GM12878 (cell line): ENCODE results near the gene WDFY3. TPM values are rescaled to one million over a fixed set of nuclear protein-coding genes. Genes with fewer than 3 reads are reported as not detected.

Source experiments
- ATAC-seq: fragments of 200-7000 bp; cut with Tn5 transposase; 3 replicates; pipeline ENCODE4 v1.9.1; 2020; ENCODE audit warnings: mild to moderate bottlenecking, moderate library complexity
- BruUV-seq: library from RNA; stranded (reverse); fragments of 400-500 nt; replicated peaks from 2 replicates; lab custom pipeline; 2021; lab: Mats Ljungman, UMichigan
- CTCF ChIA-PET: fragments of 300-600 bp; sonication (Branson Sonifier 250); formaldehyde crosslinking; extraction: SDS; loops from one replicate; lab custom pipeline; 2021; ENCODE audit warnings: inconsistent platforms; lab: Yijun Ruan, JAX
- POLR2A ChIA-PET: fragments of 350-600 bp; formaldehyde crosslinking; extraction: SDS; loops from one replicate; lab custom pipeline; 2021; ENCODE audit warnings: inconsistent platforms; lab: Charles Lee
- RAD21 ChIA-PET: fragments of 300-600 bp; sonication (Branson Sonifier 250); formaldehyde crosslinking; loops from one replicate; lab custom pipeline; 2023; ENCODE audit warnings: antibody characterized with exemption; ENCODE audit not compliant: unreplicated experiment; lab: Charles Lee
- SMC1A ChIA-PET: fragments of 300-600 bp; sonication (Branson Sonifier 250); formaldehyde crosslinking; loops from one replicate; lab custom pipeline; 2023; ENCODE audit not compliant: unreplicated experiment, uncharacterized antibody; lab: Charles Lee
- DNase-seq: peaks from one replicate; pipeline ENCODE4 v3.0.0-alpha.2; 2011; ENCODE audit warnings: low read depth, low spot score
- FAIRE-seq: peaks from 3 replicates; lab custom pipeline; 2011; peaks lifted over from hg19 to GRCh38; lab: Jason Lieb, UNC
- H2AFZ ChIP-seq: 2 replicates; pipeline ENCODE4 v1.6.0; 2011; ENCODE audit warnings: low read depth, low read length, control low read depth; ENCODE audit not compliant: control insufficient read depth
- H3K27ac ChIP-seq: 2 replicates; pipeline ENCODE4 v1.5.1; 2011; ENCODE audit warnings: control low read depth; ENCODE audit not compliant: control insufficient read depth, insufficient read depth
- H3K27me3 ChIP-seq, 2 experiments: replicated peaks in 1 of 2; 2 replicates each; pipeline versions ENCODE4 v1.6.0 to v1.6.1; 2011; ENCODE audit warnings: low read length in 1 of 2; ENCODE audit not compliant: control insufficient read depth in 2 of 2, insufficient read depth in 2 of 2
- H3K36me3 ChIP-seq, 2 experiments: 2 replicates each; pipeline ENCODE4 v1.5.1; 2011; ENCODE audit warnings: low read length in 1 of 2; ENCODE audit not compliant: control insufficient read depth in 2 of 2, insufficient read depth in 2 of 2
- H3K4me1 ChIP-seq: 2 replicates; pipeline ENCODE4 v1.6.1; 2011; ENCODE audit warnings: mild to moderate bottlenecking, low read length, moderate library complexity, mixed read lengths; ENCODE audit not compliant: control insufficient read depth, insufficient read depth
- H3K4me2 ChIP-seq: 2 replicates; pipeline ENCODE4 v1.6.0; 2011; ENCODE audit warnings: control low read depth; ENCODE audit not compliant: control insufficient read depth, insufficient read depth
- H3K4me3 ChIP-seq: fragments of 200-600 bp; sonication (generic); 2 replicates; pipeline ENCODE4 v1.5.1; 2016
- H3K79me2 ChIP-seq: 2 replicates; pipeline ENCODE4 v1.6.0; 2011; ENCODE audit warnings: low read length; ENCODE audit not compliant: control insufficient read depth, insufficient read depth
- H3K9ac ChIP-seq: 2 replicates; pipeline ENCODE4 v1.8.0; 2011; ENCODE audit warnings: low read length, control low read depth, mixed read lengths; ENCODE audit not compliant: control insufficient read depth, insufficient read depth
- H3K9me3 ChIP-seq: replicated peaks from 3 replicates; pipeline ENCODE4 v1.5.1; 2011; ENCODE audit warnings: mild to moderate bottlenecking, low read length; ENCODE audit not compliant: control insufficient read depth, insufficient read depth
- H4K20me1 ChIP-seq: 2 replicates; pipeline ENCODE4 v1.6.0; 2011; ENCODE audit not compliant: control insufficient read depth, insufficient read depth
- BRCA1 ChIP-seq: IDR thresholded peaks from 2 replicates; pipeline ENCODE4 v1.6.1; 2011; ENCODE audit warnings: low read depth, low read length, improper control_type of control experiment
- CHD4 ChIP-seq: fragments of 200-600 bp; sonication (generic); IDR thresholded peaks from 2 replicates; pipeline ENCODE4 v1.6.1; 2016; ENCODE audit warnings: mild to moderate bottlenecking
- ETV6 ChIP-seq, 2 experiments: fragments of 450-650 bp in 1 of 2; IDR thresholded peaks in 1 of 2; conservative IDR thresholded peaks in 1 of 2; 2 replicates each; pipeline ENCODE4 v1.6.1; 2014; ENCODE audit warnings: antibody characterized with exemption in 1 of 2, borderline replicate concordance in 1 of 2, low read depth in 1 of 2, mild to moderate bottlenecking in 1 of 2, moderate library complexity in 1 of 2
- NBN ChIP-seq: fragments of 450-650 bp; IDR thresholded peaks from 2 replicates; pipeline ENCODE4 v1.6.1; 2016
- NFYA ChIP-seq: IDR thresholded peaks from 2 replicates; pipeline ENCODE4 v1.6.1; 2011; ENCODE audit warnings: low read depth, mild to moderate bottlenecking, low read length, improper control_type of control experiment, borderline replicate concordance
- PAX5 ChIP-seq: IDR thresholded peaks from 2 replicates; pipeline ENCODE4 v1.6.1; 2011; ENCODE audit warnings: low read depth, low read length, borderline replicate concordance
- SREBF1 ChIP-seq: IDR thresholded peaks from 2 replicates; pipeline ENCODE4 v1.6.1; 2012; ENCODE audit warnings: mild to moderate bottlenecking, low read length
- YY1 ChIP-seq: IDR thresholded peaks from 2 replicates; pipeline ENCODE4 v1.6.1; 2011; ENCODE audit warnings: low read depth, mild to moderate bottlenecking, low read length
- WGBS: methylation state at CpG from one replicate; pipeline ENCODE4 v1.1.6; 2016; ENCODE audit warnings: low lambda C conversion rate; ENCODE audit not compliant: insufficient replicate concordance, insufficient coverage; ENCODE audit errors: missing lambda C conversion rate; 5-methylcytosine and 5-hydroxymethylcytosine counted together
- in situ Hi-C: fragments of 300-500 bp; cut with MboI; formaldehyde crosslinking; loops from 9 replicates; pipeline ENCODE4 v1.14.3; 2018; ENCODE audit warnings: mixed read lengths
- intact Hi-C: fragments of 100-400 bp; cut with micrococcal nuclease; formaldehyde crosslinking; loops from one replicate; pipeline ENCODE4 v1.14.2; 2022; ENCODE audit not compliant: unreplicated experiment
- polyA plus RNA-seq, 11 experiments: library from polyadenylated mRNA; depleted of rRNA in 4 of 11; unstranded in 6 of 11; stranded (reverse) in 5 of 11; fragments of >200 nt; fragmentation: Nextera tagmentation in 4 of 11; fragmentation: Illumina TruSeq in 1 of 11; extraction: Ambion mirVana in 4 of 11; extraction: Trizol in 1 of 11; gene quantifications; 1 replicate in 1 of 11; 2 replicates in 10 of 11; pipeline versions ENCODE4 v1.2.1 to v1.2.3, GENCODE V29; 2011 to 2016; ENCODE audit warnings: inconsistent platforms in 2 of 11, missing spikeins in 2 of 11, low read depth in 1 of 11
- total RNA-seq, 4 experiments: library from RNA; depleted of rRNA in 3 of 4; stranded (reverse); fragments of >200 nt in 3 of 4; fragmentation: Illumina TruSeq in 1 of 4; extraction: Trizol in 1 of 4; gene quantifications; 2 replicates each; pipeline versions ENCODE4 v1.2.1 to v1.2.3, GENCODE V29; 2013 to 2021
- TF ChIP-seq, protein P1 (sequence below): fragments of 450-650 bp; formaldehyde crosslinking; IDR thresholded peaks from 2 replicates; pipeline ENCODE4 v1.4.0; 2020; ENCODE audit warnings: mild to moderate bottlenecking, moderate library complexity

Gene WDFY3
- total and polyA plus RNA-seq, 10 of the 15 experiments (the other 5 are each of a cell fraction or from before 2014, with no cell fraction given) = 0.01 to 0.23 (median 0.12) TPM; not detected in 2

DNA sequence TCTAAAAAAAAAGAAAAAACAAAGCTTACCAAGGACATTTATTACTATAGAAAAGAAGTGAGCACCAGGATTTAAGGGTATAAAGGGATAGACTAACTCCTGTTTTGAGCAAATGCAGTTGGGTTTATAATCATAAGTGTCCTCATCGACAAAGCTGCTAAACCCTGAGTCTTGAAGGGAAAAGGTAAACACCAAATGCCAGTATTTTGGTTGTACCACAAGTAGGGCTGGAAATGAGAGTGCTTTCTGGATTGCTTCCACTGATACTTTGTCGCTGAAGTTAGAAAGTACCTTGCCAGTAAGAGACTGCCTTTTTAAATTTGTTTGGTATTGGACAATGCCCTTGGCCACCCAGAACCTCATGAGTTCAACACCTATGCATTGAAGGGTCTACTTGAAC is 53.7 kb downstream of the WDFY3 start:
- BruUV-seq = no TSS peak
- ChIA-PET RAD21 (no interaction called here), SMC1A (no interaction called here), CTCF (no interaction called here), POLR2A (interaction anchor here (0.6 kb wide), 1 partner anchor 643 kb away, joined by 3 read pairs; no protein-coding TSS in a partner anchor)
- in situ Hi-C loops (no loop called here), intact Hi-C loops (no loop called here)
- no peak overlapping the region for H3K4me3 ChIP-seq
- no peak for FAIRE-seq
- H3K36me3 ChIP-seq = no peaks in the 10 kb centered on the region
- no peak overlapping the region for H3K27ac ChIP-seq
- H3K27me3 ChIP-seq = no peaks in the 10 kb centered on the region
- H4K20me1 ChIP-seq = no peaks in the 10 kb centered on the region
- no peaks in the 10 kb centered on the region for H3K79me2 ChIP-seq
- H2AFZ ChIP-seq = no peak overlapping the region
- TF ChIP-seq ETV6 (conservative IDR thresholded peaks at IDR 0.05 in 1 of 2, IDR thresholded peaks at IDR 0.05 in 1 of 2; ENCODE audit: borderline replicate concordance in 1 of 2, low read depth in 1 of 2) = no peak
- TF ChIP-seq NBN = no peak
- DNase-seq = no peak
- ATAC-seq = no peak
- H3K9me3 ChIP-seq = no peaks in the 10 kb centered on the region
- 47% methylated on average over 2 of the region's 2 CpGs for WGBS
- no peak overlapping the region for H3K9ac ChIP-seq
- no peaks in the 10 kb centered on the region for H3K4me1 ChIP-seq
- H3K4me2 ChIP-seq = no peak overlapping the region

DNA sequence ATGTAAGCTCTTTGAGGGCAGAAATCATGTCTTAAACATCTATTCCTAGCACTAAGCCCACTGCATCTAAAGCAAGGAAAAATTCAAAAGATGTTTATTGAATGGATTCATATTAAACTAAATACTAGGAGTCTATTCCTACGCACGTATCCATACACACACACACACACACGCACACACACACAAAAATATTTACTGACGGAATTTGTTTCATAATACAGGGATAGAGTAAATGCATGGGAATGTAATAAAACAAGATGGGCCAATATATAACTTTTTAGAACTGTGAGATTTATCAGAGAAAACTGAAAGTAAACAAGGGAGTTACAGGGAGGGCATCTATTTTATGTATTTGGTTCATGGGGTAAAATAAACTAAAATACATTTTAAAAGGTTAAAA is 57.6 kb downstream of the WDFY3 start:
- no peak overlapping the region for H3K4me3 ChIP-seq
- H2AFZ ChIP-seq = no peak overlapping the region
- RAD21 ChIA-PET = no interaction called here
- CTCF ChIA-PET = no interaction called here
- no peak overlapping the region for H3K4me2 ChIP-seq
- no peaks in the 10 kb centered on the region for H3K27me3 ChIP-seq
- no TSS peak for BruUV-seq
- H4K20me1 ChIP-seq = no peaks in the 10 kb centered on the region
- H3K27ac ChIP-seq = no peak overlapping the region
- in situ Hi-C loops = no loop called here
- ATAC-seq (no peak), DNase-seq (no peak), FAIRE-seq (no peak)
- no peak overlapping the region for H3K9ac ChIP-seq
- H3K9me3 ChIP-seq = no peaks in the 10 kb centered on the region
- no peaks in the 10 kb centered on the region for H3K36me3 ChIP-seq
- intact Hi-C loops = no loop called here
- WGBS = 68% methylated on average over 4 of the region's 4 CpGs
- TF ChIP-seq CHD4 (no peak), NFYA (no peak), YY1 (no peak), PAX5 (no peak), SREBF1 (no peak), BRCA1 (no peak)
- TF ChIP-seq, protein P1, sequence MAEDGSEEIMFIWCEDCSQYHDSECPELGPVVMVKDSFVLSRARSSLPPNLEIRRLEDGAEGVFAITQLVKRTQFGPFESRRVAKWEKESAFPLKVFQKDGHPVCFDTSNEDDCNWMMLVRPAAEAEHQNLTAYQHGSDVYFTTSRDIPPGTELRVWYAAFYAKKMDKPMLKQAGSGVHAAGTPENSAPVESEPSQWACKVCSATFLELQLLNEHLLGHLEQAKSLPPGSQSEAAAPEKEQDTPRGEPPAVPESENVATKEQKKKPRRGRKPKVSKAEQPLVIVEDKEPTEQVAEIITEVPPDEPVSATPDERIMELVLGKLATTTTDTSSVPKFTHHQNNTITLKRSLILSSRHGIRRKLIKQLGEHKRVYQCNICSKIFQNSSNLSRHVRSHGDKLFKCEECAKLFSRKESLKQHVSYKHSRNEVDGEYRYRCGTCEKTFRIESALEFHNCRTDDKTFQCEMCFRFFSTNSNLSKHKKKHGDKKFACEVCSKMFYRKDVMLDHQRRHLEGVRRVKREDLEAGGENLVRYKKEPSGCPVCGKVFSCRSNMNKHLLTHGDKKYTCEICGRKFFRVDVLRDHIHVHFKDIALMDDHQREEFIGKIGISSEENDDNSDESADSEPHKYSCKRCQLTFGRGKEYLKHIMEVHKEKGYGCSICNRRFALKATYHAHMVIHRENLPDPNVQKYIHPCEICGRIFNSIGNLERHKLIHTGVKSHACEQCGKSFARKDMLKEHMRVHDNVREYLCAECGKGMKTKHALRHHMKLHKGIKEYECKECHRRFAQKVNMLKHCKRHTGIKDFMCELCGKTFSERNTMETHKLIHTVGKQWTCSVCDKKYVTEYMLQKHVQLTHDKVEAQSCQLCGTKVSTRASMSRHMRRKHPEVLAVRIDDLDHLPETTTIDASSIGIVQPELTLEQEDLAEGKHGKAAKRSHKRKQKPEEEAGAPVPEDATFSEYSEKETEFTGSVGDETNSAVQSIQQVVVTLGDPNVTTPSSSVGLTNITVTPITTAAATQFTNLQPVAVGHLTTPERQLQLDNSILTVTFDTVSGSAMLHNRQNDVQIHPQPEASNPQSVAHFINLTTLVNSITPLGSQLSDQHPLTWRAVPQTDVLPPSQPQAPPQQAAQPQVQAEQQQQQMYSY (CRISPR knock-in tag) = no peak
- TF ChIP-seq, all 136 proteins: peak for 0
- Histone ChIP-seq H3K4me1 (no peaks in the 10 kb centered on the region), H3K79me2 (no peaks in the 10 kb centered on the region)
- SMC1A ChIA-PET = interaction anchor here (1.3 to 1.4 kb wide), 2 partner anchors 11 to 16 kb away, joined by 3 read pairs; no protein-coding TSS in a partner anchor
- POLR2A ChIA-PET = no interaction called here
